ENCODE measurements around the gene MPV17.

GRCh38 chr2:27306573-27307286, 16.2 kb downstream of the MPV17 start:
- TF ChIP-seq POLR2A (IDR thresholded peaks at IDR 0.05; ENCODE audit: low read length) (no peak), GATA1 (IDR thresholded peaks at IDR 0.05; ENCODE audit: low read depth, low read length) (no peak)
